LNCaP clone FGC (cell line): ENCODE data around the gene C2CD4C.
"Not testable (repeated sequence)": the region's sequence is repeated elsewhere in the genome, so short reads cannot be mapped to it uniquely, and the experiment has no call there.

Source experiments
- DNase-seq: peaks from one replicate; pipeline ENCODE4 v3.0.0-alpha.2; 2011; ENCODE audit warnings: low read depth
- H3K4me3 ChIP-seq: 2 replicates; pipeline ENCODE4 v1.5.1; 2011; ENCODE audit warnings: mild to moderate bottlenecking, low read depth, low read length, control low read depth
- CTCF ChIP-seq: IDR thresholded peaks from 2 replicates; pipeline ENCODE4 v1.5.1; 2012; ENCODE audit warnings: mild to moderate bottlenecking; ENCODE audit not compliant: control insufficient read depth, insufficient read depth; ENCODE audit errors: extremely low read depth

C2CD4C gene

GRCh38 chr19:412356-413355, 3.7 kb upstream of the C2CD4C start:
- no peak for DNase-seq
- TF ChIP-seq CTCF: no peak
- no peak overlapping the region for H3K4me3 ChIP-seq

- no peak for TF ChIP-seq CTCF
- no peak overlapping the region for H3K4me3 ChIP-seq
- DNase-seq: no peak
Observed at GRCh38 chr19:411723-412355, 2.9 kb upstream of the C2CD4C start.

- DNase-seq, H3K4me3 ChIP-seq: not testable (repeated sequence)
Observed at GRCh38 chr19:411121-411722, 2.3 kb upstream of the C2CD4C start.

GRCh38 chr19:410243-410781, 1.4 kb upstream of the C2CD4C start:
- H3K4me3 ChIP-seq: no peak overlapping the region
- DNase-seq: no peak
- TF ChIP-seq CTCF: no peak

GRCh38 chr19:409516-410242, 732 bp upstream of the C2CD4C start:
- no peak overlapping the region for H3K4me3 ChIP-seq

GRCh38 chr19:408441-408901, 476 bp downstream of the C2CD4C start:
- no peak for DNase-seq
- no peak for TF ChIP-seq CTCF
- peak overlapping the region; percentile 7; the same call in 1 of the 2 replicates for H3K4me3 ChIP-seq

More at GRCh38 chr19:409516-410242, 732 bp upstream of the C2CD4C start:
- no peak for TF ChIP-seq CTCF
- no peak for DNase-seq
